HG02938 (cell line): ENCODE data around the gene ELK1.
"Not testable (repeated sequence)": the region's sequence is repeated elsewhere in the genome, so short reads cannot be mapped to it uniquely, and the experiment has no call there.

ENCODE experiments used
- ATAC-seq: cut with Tn5 transposase; IDR thresholded peaks from one replicate; pipeline ENCODE4 v1.9.1; 2021; ENCODE audit warnings: mild to moderate bottlenecking, moderate library complexity; ENCODE audit not compliant: unreplicated experiment

ELK1 gene

GRCh38 chrX:47612418-47612817 is 37.9 kb downstream of the ELK1 start:
- no peak for ATAC-seq

GRCh38 chrX:47611926-47612325 is 38.4 kb downstream of the ELK1 start:
- no peak for ATAC-seq

GRCh38 chrX:47611489-47611888 is 38.9 kb downstream of the ELK1 start:
- no peak for ATAC-seq

GRCh38 chrX:47610511-47610910 is 39.9 kb downstream of the ELK1 start:
- no peak for ATAC-seq

GRCh38 chrX:47608130-47608810 is 42.1 kb downstream of the ELK1 start:
- ATAC-seq: no peak

GRCh38 chrX:47607091-47607490 is 43.3 kb downstream of the ELK1 start:
- ATAC-seq: no peak

- ATAC-seq: no peak
Observed at GRCh38 chrX:47605024-47605423, 45.3 kb downstream of the ELK1 start.

- not testable (repeated sequence) for ATAC-seq
Observed at GRCh38 chrX:47603125-47603524, 47.2 kb downstream of the ELK1 start.

- no peak for ATAC-seq
Observed at GRCh38 chrX:47597222-47597621, 53.1 kb downstream of the ELK1 start.

GRCh38 chrX:47596256-47596655 is 54.1 kb downstream of the ELK1 start:
- ATAC-seq: no peak

GRCh38 chrX:47595716-47596251 is 54.6 kb downstream of the ELK1 start:
- ATAC-seq: no peak

GRCh38 chrX:47593522-47593921 is 56.8 kb downstream of the ELK1 start:
- ATAC-seq: no peak

GRCh38 chrX:47590984-47591383 is 59.4 kb downstream of the ELK1 start:
- no peak for ATAC-seq

- ATAC-seq: no peak
Observed at GRCh38 chrX:47587906-47588735, 62.2 kb downstream of the ELK1 start.

- no peak for ATAC-seq
Observed at GRCh38 chrX:47587091-47587891, 63.1 kb downstream of the ELK1 start.

- ATAC-seq: no peak
Observed at GRCh38 chrX:47586043-47586787, 64.1 kb downstream of the ELK1 start.
